Kidney (tissue), 14 donors: Measurements from ENCODE around the gene DLL4. TPM values are rescaled to one million over a fixed set of nuclear protein-coding genes. Genes with fewer than 3 reads are reported as not detected.

ENCODE experiments used
- DNase-seq, 5 donors: peaks; one replicate each; pipeline ENCODE4 v3.0.0-alpha.2; 2013 to 2020
- FAIRE-seq: peaks from 2 replicates; lab custom pipeline; 2012; peaks lifted over from hg19 to GRCh38; lab: Jason Lieb, UNC
- H3K27ac ChIP-seq, 2 donors: one replicate each; pipeline ENCODE4 v1.7.0; 2013; ENCODE audit warnings: low read depth in 2 of 2, low read length in 2 of 2, inconsistent platforms in 1 of 2
- H3K27me3 ChIP-seq: one replicate; pipeline ENCODE4 v1.7.1; 2013; ENCODE audit warnings: low read length, inconsistent platforms; ENCODE audit not compliant: control insufficient read depth, insufficient read depth
- H3K36me3 ChIP-seq, 3 donors: one replicate each; pipeline versions ENCODE4 v1.7.0 to v1.7.1; 2013; ENCODE audit warnings: low read length in 3 of 3, control low read depth in 1 of 3, inconsistent platforms in 1 of 3; ENCODE audit not compliant: insufficient read depth in 3 of 3, control insufficient read depth in 2 of 3
- H3K4me1 ChIP-seq, 3 donors: one replicate each; pipeline versions ENCODE4 v1.7.0 to v1.7.1; 2013; ENCODE audit warnings: low read length in 3 of 3, inconsistent platforms in 1 of 3, low read depth in 1 of 3; ENCODE audit not compliant: control insufficient read depth in 2 of 3, insufficient read depth in 2 of 3
- H3K4me3 ChIP-seq, 3 donors: one replicate each; pipeline versions ENCODE4 v1.7.0 to v1.8.1; 2013; ENCODE audit warnings: low read length in 3 of 3, control low read depth in 1 of 3, inconsistent platforms in 1 of 3
- H3K9ac ChIP-seq, 3 donors: one replicate each; pipeline versions ENCODE4 v1.7.0 to v1.7.1; 2013; ENCODE audit warnings: low read length in 3 of 3, control low read depth in 1 of 3, inconsistent platforms in 1 of 3
- H3K9me3 ChIP-seq, 3 donors: one replicate each; pipeline versions ENCODE4 v1.7.0 to v1.7.1; 2013; ENCODE audit warnings: low read length in 3 of 3, control low read depth in 1 of 3, inconsistent platforms in 1 of 3; ENCODE audit not compliant: control insufficient read depth in 2 of 3, insufficient read depth in 1 of 3
- intact Hi-C: fragments of 100-400 bp; cut with DNase I; formaldehyde crosslinking; loops from one replicate; pipeline ENCODE4 v1.11.1; 2022
- polyA plus RNA-seq: library from polyadenylated mRNA; stranded (reverse); fragments of 350-450 nt; fragmentation: Illumina TruSeq; extraction: RNeasy Lipid Tissue Mini Kit (QIAGEN cat#74804); gene quantifications from one replicate; pipeline ENCODE4 v1.2.3, GENCODE V29; 2014; ENCODE audit warnings: low read depth, low replicate concordance; ENCODE audit not compliant: insufficient read depth
- total RNA-seq: library from RNA; stranded (reverse); fragmentation: NEBNext Ultra II Directional; extraction: Animal tissue kit (Norgen Biotek cat#: 25700); gene quantifications from one replicate; pipeline ENCODE4 v1.2.1, GENCODE V29; 2021
- TF ChIP-seq, protein P1 (sequence below): IDR thresholded peaks from 3 replicates; pipeline ENCODE4 v1.5.1; 2012; ENCODE audit warnings: mild to moderate bottlenecking, moderate library complexity, borderline replicate concordance; ENCODE audit not compliant: insufficient read depth; ENCODE audit errors: extremely low read depth
- donor health status: control.
- donor health status: control.
- donor health status: control.
- donor health status: control.
- donor health status: control.
- donor health status: DM: yes; HTN: yes; CAD: no.
- donor health status: Normal renal cell carcinoma (clear cell type).

Gene DLL4
- total and polyA plus RNA-seq, 2 donors from 2014 or later, result 5.8 to 9.4 TPM

- no peak overlapping the region for H3K4me3 ChIP-seq
- H3K36me3 ChIP-seq, result no peaks in the 10 kb centered on the region
- H3K4me1 ChIP-seq, result no peaks in the 10 kb centered on the region
- H3K9me3 ChIP-seq, result no peaks in the 10 kb centered on the region
- no peak overlapping the region for H3K27ac ChIP-seq
- no peak overlapping the region for H3K9ac ChIP-seq
- FAIRE-seq, result no peak
- no peak for DNase-seq
- intact Hi-C loops, result no loop called here
- no peaks in the 10 kb centered on the region for H3K27me3 ChIP-seq
- TF ChIP-seq, protein P1, sequence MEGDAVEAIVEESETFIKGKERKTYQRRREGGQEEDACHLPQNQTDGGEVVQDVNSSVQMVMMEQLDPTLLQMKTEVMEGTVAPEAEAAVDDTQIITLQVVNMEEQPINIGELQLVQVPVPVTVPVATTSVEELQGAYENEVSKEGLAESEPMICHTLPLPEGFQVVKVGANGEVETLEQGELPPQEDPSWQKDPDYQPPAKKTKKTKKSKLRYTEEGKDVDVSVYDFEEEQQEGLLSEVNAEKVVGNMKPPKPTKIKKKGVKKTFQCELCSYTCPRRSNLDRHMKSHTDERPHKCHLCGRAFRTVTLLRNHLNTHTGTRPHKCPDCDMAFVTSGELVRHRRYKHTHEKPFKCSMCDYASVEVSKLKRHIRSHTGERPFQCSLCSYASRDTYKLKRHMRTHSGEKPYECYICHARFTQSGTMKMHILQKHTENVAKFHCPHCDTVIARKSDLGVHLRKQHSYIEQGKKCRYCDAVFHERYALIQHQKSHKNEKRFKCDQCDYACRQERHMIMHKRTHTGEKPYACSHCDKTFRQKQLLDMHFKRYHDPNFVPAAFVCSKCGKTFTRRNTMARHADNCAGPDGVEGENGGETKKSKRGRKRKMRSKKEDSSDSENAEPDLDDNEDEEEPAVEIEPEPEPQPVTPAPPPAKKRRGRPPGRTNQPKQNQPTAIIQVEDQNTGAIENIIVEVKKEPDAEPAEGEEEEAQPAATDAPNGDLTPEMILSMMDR, result no peak
These were observed 42.6 kb upstream of the DLL4 start for GRCh38 chr15:40886586-40886985.

DNA sequence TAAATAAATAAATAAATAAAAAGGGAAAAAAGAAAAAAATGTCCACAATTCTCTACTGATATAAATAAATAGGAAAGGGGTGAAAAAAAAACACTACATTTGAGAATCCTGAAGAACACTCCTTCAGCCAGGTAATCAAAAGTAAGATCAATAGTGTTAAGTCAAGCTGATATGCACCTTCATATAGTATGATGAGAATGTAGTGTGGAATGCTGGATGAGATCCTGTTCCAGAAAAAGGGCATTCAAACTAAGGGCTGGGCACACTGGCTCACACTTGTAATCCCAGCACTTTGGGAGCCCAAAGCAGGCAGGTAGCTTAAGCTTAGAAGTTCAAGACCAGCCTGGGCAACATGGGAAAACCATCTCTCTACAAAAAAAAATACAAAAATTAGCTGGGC, 40.0 kb upstream of the DLL4 start:
- H3K4me3 ChIP-seq, result no peak overlapping the region
- H3K4me1 ChIP-seq, result peaks cover 0 to 7% (median 4%) of the 10 kb centered on the region in 3 donors
- no peaks in the 10 kb centered on the region for H3K36me3 ChIP-seq
- H3K9ac ChIP-seq, result no peak overlapping the region
- TF ChIP-seq, protein P1, result no peak
- DNase-seq (no peak), FAIRE-seq (no peak)
- no peaks in the 10 kb centered on the region for H3K27me3 ChIP-seq
- no peaks in the 10 kb centered on the region for H3K9me3 ChIP-seq
- H3K27ac ChIP-seq, result no peak overlapping the region
- intact Hi-C loops, result no loop called here

DNA sequence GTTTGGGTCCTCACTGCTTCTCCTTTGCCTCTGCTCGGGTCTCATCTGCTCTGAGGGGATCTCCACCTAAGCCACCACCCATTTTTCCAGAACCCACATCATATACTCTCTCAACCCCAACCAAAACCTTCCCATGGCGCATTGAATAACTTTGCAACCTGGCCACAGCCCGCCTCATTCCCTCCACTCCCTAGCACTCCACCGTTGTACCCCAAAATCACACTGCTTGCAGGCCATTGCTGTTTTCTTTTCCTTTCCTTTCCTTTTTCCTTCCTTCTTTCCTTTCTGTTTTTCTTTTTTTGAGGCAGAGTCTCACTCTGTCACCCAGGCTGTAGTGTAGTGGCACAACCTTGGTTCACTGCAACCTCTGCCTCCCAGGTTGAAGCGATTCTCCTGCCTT, 38.0 kb upstream of the DLL4 start:
- no peak for DNase-seq
- intact Hi-C loops, result no loop called here
- TF ChIP-seq, protein P1, result no peak
- H3K9ac ChIP-seq, result no peak overlapping the region
- peaks cover 0 to 18% (median 11%) of the 10 kb centered on the region in 3 donors for H3K4me1 ChIP-seq
- no peaks in the 10 kb centered on the region for H3K27me3 ChIP-seq
- H3K36me3 ChIP-seq, result peaks cover 0 to 4% (median 3%) of the 10 kb centered on the region in 3 donors
- no peak overlapping the region for H3K4me3 ChIP-seq
- FAIRE-seq, result no peak
- H3K27ac ChIP-seq, result no peak overlapping the region
- no peaks in the 10 kb centered on the region for H3K9me3 ChIP-seq
